NCI-H2107 (cell line): ENCODE measurements around the gene GMFB.

ENCODE experiments used
- DNase-seq: peaks from one replicate; lab custom pipeline; 2025; lab: John Stamatoyannopoulos, UW

GMFB gene

GRCh38 chr14:54425537-54426274 is 63.1 kb downstream of the GMFB start:
- no peak for DNase-seq

GRCh38 chr14:54425068-54425467 is 63.7 kb downstream of the GMFB start:
- DNase-seq = no peak
